Activated T-cell treated with anti-CD3 and anti-CD28 coated beads, Interleukin-2, amount 50 U/mL, for 48 hours (primary cell): ENCODE results near the gene SVOPL.
"Not testable (repeated sequence)": the region's sequence is repeated elsewhere in the genome, so short reads cannot be mapped to it uniquely, and the experiment has no call there.

Experiments
- DNase-seq, 2 experiments: peaks; one replicate each; pipeline ENCODE4 v3.0.0-alpha.2; 2020

Gene SVOPL

GRCh38 chr7:138699661-138700060 lies 1.5 kb downstream of the SVOPL start:
- DNase-seq: no peak

GRCh38 chr7:138698281-138698680 lies 2.9 kb downstream of the SVOPL start:
- no peak for DNase-seq

- DNase-seq: no peak
Measured at GRCh38 chr7:138697535-138698182, 3.5 kb downstream of the SVOPL start.

- DNase-seq: not testable (repeated sequence)
Measured at GRCh38 chr7:138695776-138696175, 5.4 kb downstream of the SVOPL start.

- DNase-seq: no peak
Measured at GRCh38 chr7:138695106-138695505, 6.1 kb downstream of the SVOPL start.

- DNase-seq: no peak
Measured at GRCh38 chr7:138691178-138691577, 10.0 kb downstream of the SVOPL start.

- DNase-seq: no peak
Measured at GRCh38 chr7:138690495-138690894, 10.7 kb downstream of the SVOPL start.

GRCh38 chr7:138688037-138688436 lies 13.1 kb downstream of the SVOPL start:
- not testable (repeated sequence) for DNase-seq

- DNase-seq: no peak
Measured at GRCh38 chr7:138684340-138684739, 16.8 kb downstream of the SVOPL start.

- DNase-seq: no peak
Measured at GRCh38 chr7:138679793-138680192, 21.4 kb downstream of the SVOPL start.

GRCh38 chr7:138670594-138670993 lies 30.6 kb downstream of the SVOPL start:
- DNase-seq: no peak

- DNase-seq: no peak
Measured at GRCh38 chr7:138669364-138669763, 31.8 kb downstream of the SVOPL start.

- no peak for DNase-seq
Measured at GRCh38 chr7:138668946-138669345, 32.2 kb downstream of the SVOPL start.

GRCh38 chr7:138668229-138668596 lies 32.9 kb downstream of the SVOPL start:
- no peak for DNase-seq

- DNase-seq: peak in 1 of 2 experiments; percentile 18
Measured at GRCh38 chr7:138667535-138668228, 33.5 kb downstream of the SVOPL start.

- DNase-seq: no peak
Measured at GRCh38 chr7:138666385-138666784, 34.8 kb downstream of the SVOPL start.

GRCh38 chr7:138665669-138666140 lies 35.5 kb downstream of the SVOPL start:
- no peak for DNase-seq

GRCh38 chr7:138665249-138665648 lies 35.9 kb downstream of the SVOPL start:
- no peak for DNase-seq

GRCh38 chr7:138663725-138664710 lies 37.1 kb downstream of the SVOPL start:
- peak in 1 of 2 experiments; percentile 26 for DNase-seq

- no peak for DNase-seq
Measured at GRCh38 chr7:138662991-138663320, 38.2 kb downstream of the SVOPL start.

- DNase-seq: no peak
Measured at GRCh38 chr7:138662076-138662990, 38.8 kb downstream of the SVOPL start.

- DNase-seq: no peak
Measured at GRCh38 chr7:138661069-138661635, 40.0 kb downstream of the SVOPL start.
